COLO829 (cell line): Measurements from ENCODE around the gene VSIG1.

ENCODE experiments used
- DNase-seq: peaks from one replicate; pipeline ENCODE4 v3.0.0; 2012; ENCODE audit warnings: low spot score

Gene VSIG1

DNA sequence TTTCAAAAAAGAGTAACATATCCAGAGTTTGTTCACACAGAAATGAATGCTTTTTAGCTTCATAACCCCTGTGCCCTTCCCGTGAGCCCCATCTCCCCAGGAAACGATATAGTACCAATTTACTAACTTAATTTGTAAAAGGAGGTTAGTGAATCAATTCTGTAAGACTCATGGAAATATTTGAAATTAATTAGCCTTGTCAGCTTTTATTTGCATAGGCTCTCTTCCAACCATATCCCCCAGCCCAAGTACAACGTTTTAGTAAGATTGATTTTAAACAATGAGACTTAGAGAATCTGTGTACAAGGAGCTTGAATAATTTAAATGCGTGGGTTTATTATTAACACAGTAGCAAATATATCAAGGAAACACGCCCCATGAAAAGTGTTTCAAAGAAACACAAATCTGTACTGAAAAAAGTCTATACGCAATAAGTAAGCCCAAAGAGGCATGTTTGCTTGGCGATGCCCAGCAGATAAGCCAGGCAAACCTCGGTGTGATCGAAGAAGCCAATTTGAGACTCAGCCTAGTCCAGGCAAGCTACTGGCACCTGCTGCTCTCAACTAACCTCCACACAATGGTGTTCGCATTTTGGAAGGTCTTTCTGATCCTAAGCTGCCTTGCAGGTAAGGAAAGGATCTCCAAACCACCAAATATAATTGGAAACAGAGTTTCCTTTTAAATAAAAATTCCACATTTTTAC, at the start of gene VSIG1:
Gene VSIG1 (plus strand): TSS at position 512 of the 703 bp plus-strand sequence. CDS start 66 bp downstream, at position 578.
- no peak for DNase-seq

DNA sequence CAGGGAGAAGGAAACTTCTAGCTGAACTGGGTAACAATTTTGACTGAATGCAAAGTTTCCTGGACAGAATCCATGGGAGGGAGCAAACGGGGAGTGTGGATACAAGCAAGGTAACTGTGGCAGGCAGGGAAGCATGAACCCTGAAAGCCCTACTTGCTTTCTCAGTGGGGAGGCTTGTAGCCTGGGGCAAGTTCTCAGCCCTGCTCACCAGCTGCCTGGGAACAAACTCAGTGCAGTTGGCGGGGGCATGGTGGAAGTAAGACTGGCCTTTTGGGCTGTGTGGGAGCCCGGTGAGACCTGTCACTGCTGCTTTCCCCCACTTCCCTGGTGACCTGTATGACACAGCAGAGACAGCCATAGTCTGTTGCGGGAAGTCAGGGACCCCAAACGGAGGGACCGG, 48.7 kb upstream of the VSIG1 start:
- no peak for DNase-seq

DNA sequence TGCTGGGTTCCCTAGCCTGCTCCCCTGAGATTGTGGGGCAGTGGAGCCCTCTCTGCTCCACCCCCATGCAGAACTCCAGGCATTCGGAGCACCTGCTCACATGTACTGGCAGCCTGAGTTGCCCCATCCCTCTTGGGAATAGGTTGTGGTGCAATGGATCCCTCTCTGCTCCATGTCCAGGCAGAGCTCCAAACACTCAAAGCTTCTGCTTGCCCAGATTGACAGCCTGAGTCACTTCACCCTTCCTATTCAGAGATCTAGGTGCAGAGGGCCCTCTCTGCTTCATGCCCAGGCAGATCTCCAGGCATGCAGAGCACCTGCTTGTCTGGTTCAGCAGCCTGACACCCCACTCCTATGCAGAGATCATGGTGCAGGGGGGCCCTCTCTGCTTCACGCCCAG, 44.1 kb upstream of the VSIG1 start:
- no peak for DNase-seq

DNA sequence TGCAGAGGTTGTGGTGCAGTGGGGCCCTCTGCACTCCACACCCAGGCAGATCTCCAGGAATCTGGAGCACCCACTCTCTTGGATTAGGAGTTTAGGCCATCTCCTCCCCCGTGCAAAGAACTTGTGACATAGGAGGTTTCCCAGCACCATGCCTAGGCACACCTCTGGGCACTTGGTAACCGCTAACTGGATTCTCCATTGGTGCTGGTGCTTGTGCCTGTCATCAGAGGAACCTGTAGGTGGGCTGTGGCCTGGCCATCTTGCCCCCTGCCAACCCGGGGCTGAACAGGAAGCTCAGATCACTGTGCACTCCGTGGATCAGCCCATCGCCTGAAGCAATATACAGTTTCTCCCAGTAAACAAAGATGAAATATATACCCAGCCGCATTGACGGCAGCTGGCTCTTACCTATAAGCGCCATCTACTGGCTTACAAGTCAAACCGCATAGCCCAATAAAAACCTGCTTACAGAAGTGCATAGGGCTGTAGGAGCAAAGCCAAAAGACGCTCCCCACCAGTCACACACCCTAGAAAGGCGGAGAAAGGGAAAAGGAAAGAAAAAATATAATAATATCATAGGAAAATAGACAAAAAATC, 43.5 kb upstream of the VSIG1 start:
- DNase-seq = peak; percentile 42

DNA sequence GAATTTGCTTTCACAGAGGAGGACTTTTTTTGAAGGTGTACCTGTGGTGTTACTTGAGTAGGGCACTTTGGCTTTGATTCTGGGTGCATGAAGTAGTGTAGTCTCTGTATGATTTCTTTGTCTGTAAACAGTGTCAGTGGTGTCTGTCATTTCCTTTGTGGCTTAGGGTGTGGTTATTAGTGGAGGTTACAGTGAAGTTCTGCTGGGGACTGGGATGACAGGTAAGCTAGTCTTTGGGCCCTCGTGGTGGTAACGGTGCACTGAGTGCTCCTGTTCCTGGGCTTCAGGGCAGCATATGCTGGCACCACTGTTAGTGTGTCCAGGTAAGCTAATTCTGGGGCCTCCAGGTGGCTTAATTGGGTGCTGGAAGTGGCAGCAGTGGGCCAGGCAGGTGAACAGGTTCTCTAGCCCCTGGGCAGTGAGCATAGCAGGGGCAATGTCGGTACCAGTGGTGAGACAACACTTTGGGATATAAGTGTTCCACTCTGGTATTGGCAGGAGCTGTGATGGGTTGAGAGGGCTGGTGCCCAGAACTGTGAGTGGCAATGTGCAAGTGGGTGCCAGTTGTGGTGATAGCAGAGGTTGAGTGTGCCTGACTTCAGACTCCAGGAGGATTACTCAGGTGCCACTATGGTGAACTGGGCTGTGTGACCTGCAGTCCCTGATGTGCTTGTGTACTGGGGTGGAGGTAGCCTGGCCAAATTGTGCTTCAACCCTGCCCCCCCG, 26.0 kb upstream of the VSIG1 start:
- DNase-seq = no peak

DNA sequence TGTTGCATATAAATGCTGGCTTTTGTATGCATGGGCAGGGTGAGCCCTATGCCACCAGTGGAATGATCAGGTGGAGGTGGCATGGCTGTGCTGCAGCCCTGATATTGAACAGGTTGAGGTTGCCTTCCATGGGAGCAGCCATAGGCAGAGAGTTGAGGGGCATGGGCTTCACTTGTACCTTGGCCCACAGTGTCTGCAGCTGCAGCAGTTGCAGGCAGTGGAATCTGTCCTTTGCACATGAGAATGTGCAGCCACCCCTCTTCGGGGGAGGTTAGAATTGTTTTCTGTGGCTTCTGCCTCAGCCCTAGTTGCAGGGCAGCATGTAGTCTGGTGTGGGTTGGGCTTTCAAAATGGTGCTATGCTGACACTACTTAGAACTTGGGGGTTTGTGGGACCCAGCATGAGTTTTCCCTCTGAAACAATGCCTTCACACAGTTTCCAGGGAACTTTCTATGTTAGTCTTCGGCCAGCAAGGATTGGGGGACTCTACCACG, 25.4 kb upstream of the VSIG1 start:
- no peak for DNase-seq

DNA sequence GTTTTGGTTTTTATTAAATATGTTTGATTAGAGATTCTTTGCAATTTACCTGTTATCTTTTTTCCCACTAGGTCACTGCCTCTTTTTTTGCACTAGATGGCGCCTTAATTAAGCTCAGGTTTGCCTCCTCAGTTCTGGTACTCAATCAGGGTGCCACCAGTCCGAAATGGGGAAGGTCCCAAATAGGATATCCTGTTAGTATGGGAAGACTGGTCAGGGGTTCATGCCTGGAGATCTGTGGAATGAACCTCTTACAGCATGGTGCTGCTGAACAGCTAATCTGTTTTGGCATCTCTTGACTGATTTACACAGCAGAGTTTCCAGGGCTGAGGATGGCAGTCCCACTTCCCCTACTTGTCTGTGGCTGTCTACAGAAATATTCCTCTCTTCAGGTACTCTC, 24.2 kb upstream of the VSIG1 start:
- DNase-seq = peak; percentile 10

DNA sequence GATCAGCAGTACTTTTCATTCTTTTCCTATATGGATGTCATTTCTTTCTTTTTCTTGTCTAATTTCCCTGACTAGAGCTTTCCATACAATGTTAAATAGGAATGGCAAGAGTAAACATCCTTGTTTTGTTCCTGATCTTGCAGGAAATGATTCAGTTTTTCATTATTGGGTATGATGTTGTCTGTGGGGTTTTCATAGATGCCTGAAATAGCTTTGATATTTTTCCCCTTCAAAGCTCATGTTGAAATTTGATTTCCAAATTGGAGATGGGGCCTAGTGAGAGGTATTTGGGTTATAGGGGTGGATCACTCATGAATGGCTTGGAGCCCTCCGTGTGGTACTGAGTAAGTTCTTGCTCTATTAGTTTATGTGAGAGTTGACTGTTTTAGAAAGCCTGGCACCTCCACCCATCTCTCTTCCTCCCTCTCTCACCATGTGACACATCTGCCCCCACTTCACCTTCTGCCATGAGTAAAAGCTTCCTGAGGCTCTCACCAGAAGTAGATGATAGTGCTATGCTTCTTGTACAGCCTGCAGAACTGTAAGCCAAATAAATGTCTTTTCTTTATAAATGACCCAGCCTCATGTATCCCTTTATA, 22.3 kb upstream of the VSIG1 start:
- DNase-seq = no peak

DNA sequence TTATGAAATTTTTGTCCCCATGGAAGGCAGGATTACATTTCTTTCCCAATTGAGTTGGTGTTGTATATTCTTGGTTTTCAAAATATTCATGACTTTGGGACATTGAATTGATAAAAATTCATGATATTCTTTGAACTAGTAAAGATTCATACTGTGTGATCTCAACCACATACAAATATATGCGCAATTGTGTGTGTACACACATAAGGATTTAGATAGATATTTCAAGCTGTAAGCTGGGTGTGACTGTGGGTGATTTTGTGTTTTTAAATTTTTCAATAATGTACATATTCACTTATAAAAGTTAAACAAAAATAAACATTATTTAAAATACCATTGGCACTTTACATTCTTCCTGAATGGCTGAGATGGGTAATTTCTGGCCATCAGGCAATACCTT, 19.5 kb upstream of the VSIG1 start:
- DNase-seq = no peak

DNA sequence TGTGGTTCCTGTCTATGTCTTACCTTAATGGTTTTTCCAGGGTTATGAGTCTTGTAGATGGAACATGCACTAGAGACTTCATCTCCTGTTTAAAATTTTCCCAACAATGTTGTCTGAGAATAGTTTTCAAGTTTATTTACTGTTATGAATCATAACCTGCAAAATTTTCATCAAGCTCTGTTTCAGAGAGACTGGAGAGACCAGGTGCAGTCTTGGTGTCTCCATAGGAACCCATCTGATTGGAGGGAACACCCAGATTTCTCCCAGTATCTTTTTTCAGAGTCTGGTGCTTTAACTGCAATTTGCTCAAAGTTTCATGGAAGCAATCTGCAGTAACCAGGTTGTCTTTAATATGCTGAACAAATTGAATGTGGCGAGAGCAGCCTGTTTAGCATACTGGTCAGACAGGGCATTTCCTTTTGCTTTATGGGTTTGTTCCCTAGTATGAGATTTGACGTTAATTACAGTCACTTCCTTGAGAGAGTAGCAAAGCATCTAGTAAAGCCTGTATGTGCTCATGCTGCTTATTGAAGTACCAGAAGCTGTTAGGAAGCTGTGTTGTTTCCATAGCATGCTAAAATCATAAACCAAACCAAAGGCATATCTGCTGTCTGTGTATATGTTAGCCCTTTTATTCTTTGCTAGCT, 18.8 kb upstream of the VSIG1 start:
- no peak for DNase-seq

DNA sequence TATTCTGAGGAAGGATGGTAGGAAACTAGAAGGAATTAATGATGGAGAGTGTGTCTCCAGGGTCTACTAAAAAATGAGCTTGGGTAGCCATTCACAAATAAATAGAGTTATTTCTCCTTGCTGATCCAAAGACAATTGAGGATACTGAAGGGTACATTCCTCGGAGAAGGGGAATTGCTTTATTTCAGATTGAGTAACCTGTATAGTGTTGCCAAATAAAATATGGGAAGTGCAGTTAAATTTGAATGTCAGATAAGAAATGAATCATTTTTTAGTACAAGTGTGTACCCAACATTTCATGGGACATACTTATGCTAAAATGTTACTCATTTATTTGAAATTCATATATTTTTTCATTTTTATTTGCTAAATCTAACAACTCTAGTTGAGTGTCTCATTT, 16.0 kb upstream of the VSIG1 start:
- DNase-seq = no peak

DNA sequence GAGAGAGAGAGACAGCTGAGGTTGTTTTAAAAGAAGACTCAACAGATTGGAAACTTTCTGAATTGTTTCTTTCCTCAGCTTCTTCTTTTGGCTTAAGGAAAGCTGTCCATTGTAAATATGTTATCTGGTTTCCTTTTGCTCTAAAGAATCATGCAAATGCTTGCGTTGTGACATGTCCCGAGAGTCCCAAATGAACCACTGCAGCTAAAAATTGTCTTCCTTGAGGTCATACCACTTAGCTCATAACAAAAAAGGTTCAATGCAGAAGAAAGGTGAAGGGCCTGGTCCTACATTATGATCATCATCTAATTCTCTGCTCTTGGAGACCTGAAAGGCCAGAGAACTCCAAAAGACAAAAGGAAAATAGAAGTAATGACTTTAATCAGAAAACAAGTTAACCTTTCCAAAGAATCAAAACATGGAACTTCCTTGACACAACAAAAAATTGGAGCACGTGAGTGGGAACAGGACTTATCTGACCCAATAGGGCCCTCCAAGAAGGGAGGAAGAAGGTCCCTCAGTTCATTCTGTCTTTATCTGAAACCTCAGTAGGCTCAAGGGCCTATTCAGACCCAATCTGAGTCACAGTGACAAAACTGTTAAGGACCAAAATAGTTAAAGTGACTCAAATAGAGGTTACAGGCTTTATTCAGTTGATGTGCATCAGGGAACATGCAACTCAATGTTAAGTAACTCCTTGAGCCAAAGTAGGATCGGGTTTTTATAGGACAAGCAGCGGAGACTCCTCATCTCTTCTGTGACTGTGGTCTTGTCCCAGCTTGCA, 14.7 kb upstream of the VSIG1 start:
- DNase-seq = no peak

DNA sequence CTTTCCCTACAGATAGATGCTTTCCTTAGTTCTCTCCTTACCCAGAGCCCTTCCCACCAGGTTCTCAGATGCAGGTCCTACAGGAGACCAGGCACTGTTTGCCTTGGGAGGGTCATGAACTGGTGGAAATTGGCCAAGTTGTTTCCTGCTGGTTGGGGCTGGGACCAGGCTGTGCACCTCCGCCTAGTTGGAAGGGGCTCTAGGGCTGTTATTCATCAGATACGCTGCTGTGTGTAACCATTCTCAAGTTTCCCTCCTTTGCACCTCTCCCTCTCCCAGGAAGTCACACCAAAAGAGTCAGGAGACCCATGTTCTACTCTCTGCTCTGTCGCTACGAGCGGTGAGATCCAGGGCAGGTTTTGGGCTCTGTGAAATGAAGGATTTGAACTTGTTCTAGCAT, 11.9 kb upstream of the VSIG1 start:
- DNase-seq = no peak

DNA sequence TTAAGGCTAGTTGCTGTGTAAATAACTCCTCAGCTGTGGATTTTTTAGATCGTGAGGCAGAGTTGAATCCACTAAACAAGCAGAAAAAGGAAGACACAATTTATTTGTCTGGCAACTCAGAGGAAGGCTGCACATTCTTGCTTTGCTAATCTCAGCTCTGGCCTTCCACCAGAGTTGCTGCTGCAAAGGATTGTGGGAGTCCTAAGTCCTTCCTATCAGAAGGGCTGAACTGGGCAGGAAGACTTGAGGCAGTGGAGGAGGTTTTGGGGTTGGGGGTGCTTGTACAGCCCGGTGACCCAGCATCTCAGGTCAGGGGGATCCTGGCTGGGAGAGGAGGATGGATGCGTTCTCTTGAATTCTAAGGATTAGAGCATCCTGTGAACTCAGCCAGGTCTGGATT, 11.0 kb upstream of the VSIG1 start:
- no peak for DNase-seq

DNA sequence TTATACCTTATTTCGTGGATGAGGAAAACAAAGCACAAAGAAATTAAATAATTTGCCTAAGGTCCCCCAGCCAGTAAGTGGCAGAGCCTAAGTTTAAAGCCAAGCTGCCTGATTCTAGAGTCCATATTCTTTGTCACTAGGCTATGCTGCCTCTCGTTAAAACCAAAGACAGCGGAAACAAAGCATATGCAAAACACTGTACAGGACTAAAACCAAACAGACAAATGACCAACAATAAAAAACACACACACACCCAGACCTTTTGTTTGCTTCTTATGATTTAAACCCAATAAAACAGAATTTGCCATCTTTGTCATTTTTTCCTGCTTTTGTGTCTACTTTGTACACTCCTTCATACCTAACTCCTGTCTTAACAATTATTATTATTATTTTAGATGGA, 10.1 kb upstream of the VSIG1 start:
- DNase-seq = no peak

DNA sequence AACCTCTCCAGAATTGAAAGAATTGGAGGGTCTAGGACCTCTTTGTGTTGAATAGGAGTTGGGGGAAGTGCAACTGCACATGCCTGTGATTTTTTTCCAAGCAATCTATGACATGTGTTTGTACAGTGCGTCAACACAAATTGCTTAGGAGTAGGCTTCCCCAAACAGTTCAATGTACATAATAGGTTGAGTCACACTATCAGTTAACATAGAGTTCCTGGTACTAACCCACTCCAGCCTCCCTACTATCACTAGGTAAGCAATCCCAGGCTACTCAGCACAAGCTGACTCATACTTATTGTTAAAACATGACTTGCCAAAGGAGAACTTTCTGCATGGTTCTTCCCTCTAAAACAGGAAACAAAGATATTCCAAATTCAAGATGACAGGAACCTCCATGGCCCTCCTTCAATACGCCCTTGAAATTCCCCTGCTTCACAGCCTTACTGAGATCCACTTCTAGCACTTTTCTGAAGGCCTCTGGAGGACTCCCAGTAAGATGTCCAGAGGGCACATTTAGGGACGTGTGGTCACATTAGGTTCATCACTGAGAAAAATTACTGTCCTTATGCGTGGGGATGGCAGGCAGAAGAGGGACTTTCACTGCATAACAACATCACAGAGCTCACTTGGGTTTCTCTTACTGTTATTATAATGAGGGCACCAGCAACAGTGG, 8.4 kb upstream of the VSIG1 start:
- DNase-seq = no peak

DNA sequence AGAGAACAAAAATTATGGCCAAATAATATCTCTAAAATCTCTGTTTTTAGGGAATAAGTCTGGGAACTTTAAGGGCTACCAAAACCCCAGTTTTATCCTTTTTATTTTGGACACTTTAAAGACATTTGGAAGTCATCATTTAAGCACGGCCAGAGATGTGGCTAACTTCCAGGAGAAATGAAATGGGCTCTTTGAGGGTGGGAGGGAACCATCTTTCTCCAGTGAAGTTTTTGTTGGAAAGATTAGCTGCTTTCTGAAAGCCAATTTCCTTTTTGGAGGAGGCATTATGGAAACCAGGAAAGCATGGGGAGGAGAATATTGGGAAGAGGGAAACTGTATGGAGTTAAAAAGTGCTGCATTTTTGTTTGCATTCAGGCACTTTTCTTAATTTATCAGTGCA, 4.8 kb downstream of the VSIG1 start:
- DNase-seq = no peak

DNA sequence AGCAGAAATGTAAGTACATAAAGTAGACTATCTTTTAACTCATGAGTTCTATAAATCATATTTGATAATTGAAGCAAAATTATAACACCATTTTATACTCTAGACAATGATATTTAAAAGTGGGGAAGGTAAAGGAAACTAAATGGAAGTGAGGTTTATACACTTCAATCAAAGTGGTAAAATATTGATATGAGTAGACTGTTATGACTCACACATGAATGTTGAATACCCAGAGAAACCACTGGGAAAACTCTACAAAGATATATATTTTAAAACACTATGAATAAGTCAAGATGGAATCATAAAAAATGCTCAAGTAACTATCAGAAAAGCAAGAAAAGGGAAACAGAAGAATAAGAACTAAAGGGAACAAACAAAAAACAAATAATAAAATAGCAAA, 8.4 kb downstream of the VSIG1 start:
- DNase-seq = no peak

DNA sequence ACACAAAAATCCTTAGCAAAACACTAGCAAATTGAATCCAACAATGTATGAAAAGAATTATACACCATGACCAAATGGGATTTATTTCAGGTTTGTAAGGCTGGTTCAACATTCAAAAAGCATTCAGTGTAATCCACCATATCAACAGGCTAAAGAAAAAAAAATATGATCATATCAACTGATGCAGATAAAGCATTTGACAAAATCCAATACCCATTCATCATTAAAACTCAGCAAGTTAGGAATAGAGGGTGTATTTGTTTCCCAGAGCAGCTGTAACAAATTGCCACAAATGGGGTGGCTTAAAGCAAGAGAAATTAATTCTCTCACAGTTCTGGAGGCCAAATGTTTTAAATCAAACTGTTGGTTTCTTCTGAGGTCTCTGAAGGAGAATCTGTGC, 10.7 kb downstream of the VSIG1 start:
- no peak for DNase-seq

DNA sequence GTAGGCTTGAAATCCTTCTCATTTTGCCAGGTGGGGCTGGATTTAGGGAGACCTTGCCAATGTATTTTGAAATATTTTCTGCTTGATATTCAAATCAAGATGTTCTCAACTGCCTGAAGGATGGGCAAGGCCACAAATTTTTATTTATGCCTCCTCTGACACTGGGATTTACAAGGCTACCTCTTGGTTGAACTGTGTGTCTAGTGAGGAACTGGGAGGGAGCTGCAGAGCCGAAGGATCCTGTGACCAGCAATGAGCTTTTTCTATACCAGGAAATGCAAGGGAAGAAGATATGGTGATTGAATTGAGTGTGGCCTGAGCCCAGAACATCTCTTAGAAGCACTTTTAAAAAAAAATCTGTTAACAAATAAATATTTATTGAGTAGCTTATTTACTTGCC, 14.9 kb downstream of the VSIG1 start:
- DNase-seq = no peak

DNA sequence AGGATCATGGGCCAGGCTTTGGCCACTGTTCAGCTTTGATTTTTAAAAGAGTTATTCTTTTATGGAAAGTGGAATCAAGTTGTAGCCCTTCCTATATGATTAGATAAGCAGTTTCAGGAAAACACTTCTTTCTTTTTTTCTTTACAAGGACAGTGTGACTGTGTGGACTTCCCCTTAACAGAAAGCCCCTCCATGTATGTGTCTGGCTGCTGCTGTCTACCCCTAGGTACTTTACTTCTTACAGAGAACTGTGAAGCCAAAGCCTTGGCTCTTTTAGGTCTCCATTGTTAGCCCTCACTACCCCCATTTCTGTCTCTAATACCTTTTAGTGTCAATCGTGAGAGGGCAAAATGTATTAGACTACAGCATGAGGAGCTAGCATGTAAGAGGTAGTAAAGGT, 19.1 kb downstream of the VSIG1 start:
- no peak for DNase-seq
